ENCODE data around the gene CDKL4. TPM values are rescaled to one million over a fixed set of nuclear protein-coding genes. Genes with fewer than 3 reads are reported as not detected.
"Not testable (repeated sequence)": the region's sequence is repeated elsewhere in the genome, so short reads cannot be mapped to it uniquely, and the experiment has no call there.

CDKL4 gene
- polyA plus RNA-seq, 1 donor: 0.10 TPM

- Histone ChIP-seq H3K4me3 (ENCODE audit: low read length) (no peak overlapping the region), H3K36me3 (ENCODE audit: control insufficient read depth, insufficient read depth, low read length) (no peaks in the 10 kb centered on the region), H3K4me1 (ENCODE audit: control insufficient read depth, insufficient read depth, low read length) (no peaks in the 10 kb centered on the region), H3K27ac (ENCODE audit: low read length) (no peak overlapping the region), H3K9me3 (ENCODE audit: control insufficient read depth, low read depth, low read length) (peaks cover 4% of the 10 kb centered on the region), H3K27me3 (ENCODE audit: control insufficient read depth, insufficient read depth, low read length) (no peaks in the 10 kb centered on the region)
- DNase-seq: no peak
- WGBS (ENCODE audit: insufficient coverage, low lambda C conversion rate): no CpG with 5 or more reads among the region's 3 CpGs
Observed at GRCh38 chr2:39145906-39146421, 97.8 kb downstream of the CDKL4 start.

GRCh38 chr2:39144416-39144815 is 99.4 kb downstream of the CDKL4 start:
- Histone ChIP-seq H3K27me3 (ENCODE audit: control insufficient read depth, insufficient read depth, low read length) (no peaks in the 10 kb centered on the region), H3K4me3 (ENCODE audit: low read length) (no peak overlapping the region), H3K9me3 (ENCODE audit: control insufficient read depth, low read depth, low read length) (peaks cover 4% of the 10 kb centered on the region), H3K36me3 (ENCODE audit: control insufficient read depth, insufficient read depth, low read length) (no peaks in the 10 kb centered on the region), H3K4me1 (ENCODE audit: control insufficient read depth, insufficient read depth, low read length) (no peaks in the 10 kb centered on the region), H3K27ac (ENCODE audit: low read length) (no peak overlapping the region)
- 90% methylated on average over 2 of the region's 5 CpGs for WGBS (ENCODE audit: insufficient coverage, low lambda C conversion rate)
- no peak for DNase-seq

GRCh38 chr2:39142904-39143605 is 100.7 kb downstream of the CDKL4 start:
- DNase-seq: no peak

GRCh38 chr2:39141334-39142271 is 102.2 kb downstream of the CDKL4 start:
- Histone ChIP-seq H3K9me3 (ENCODE audit: control insufficient read depth, low read depth, low read length) (peaks cover 4% of the 10 kb centered on the region), H3K4me3 (ENCODE audit: low read length) (no peak overlapping the region), H3K4me1 (ENCODE audit: control insufficient read depth, insufficient read depth, low read length) (no peaks in the 10 kb centered on the region), H3K27ac (ENCODE audit: low read length) (peak overlapping the region; percentile 65), H3K27me3 (ENCODE audit: control insufficient read depth, insufficient read depth, low read length) (no peaks in the 10 kb centered on the region), H3K36me3 (ENCODE audit: control insufficient read depth, insufficient read depth, low read length) (no peaks in the 10 kb centered on the region)
- DNase-seq: no peak
- WGBS (ENCODE audit: insufficient coverage, low lambda C conversion rate): 87% methylated on average over 3 of the region's 8 CpGs

More at GRCh38 chr2:39142904-39143605, 100.7 kb downstream of the CDKL4 start:
- no peak overlapping the region for H3K27ac ChIP-seq (ENCODE audit: low read length)
- H3K9me3 ChIP-seq (ENCODE audit: control insufficient read depth, low read depth, low read length): peaks cover 4% of the 10 kb centered on the region
- H3K4me3 ChIP-seq (ENCODE audit: low read length): no peak overlapping the region
- H3K4me1 ChIP-seq (ENCODE audit: control insufficient read depth, insufficient read depth, low read length): no peaks in the 10 kb centered on the region
- 89% methylated on average over 1 of the region's 3 CpGs for WGBS (ENCODE audit: insufficient coverage, low lambda C conversion rate)
- no peaks in the 10 kb centered on the region for H3K27me3 ChIP-seq (ENCODE audit: control insufficient read depth, insufficient read depth, low read length)
- no peaks in the 10 kb centered on the region for H3K36me3 ChIP-seq (ENCODE audit: control insufficient read depth, insufficient read depth, low read length)

- not testable (repeated sequence) for H3K9me3 ChIP-seq (ENCODE audit: control insufficient read depth, low read depth, low read length); H3K4me1 ChIP-seq (ENCODE audit: control insufficient read depth, insufficient read depth, low read length); H3K4me3 ChIP-seq (ENCODE audit: low read length); H3K27me3 ChIP-seq (ENCODE audit: control insufficient read depth, insufficient read depth, low read length); H3K36me3 ChIP-seq (ENCODE audit: control insufficient read depth, insufficient read depth, low read length); DNase-seq
- H3K27ac ChIP-seq (ENCODE audit: low read length): peak overlapping the region; percentile 65
- WGBS (ENCODE audit: insufficient coverage, low lambda C conversion rate): 100% methylated on average over 1 of the region's 7 CpGs
Observed at GRCh38 chr2:39140948-39141333, 102.8 kb downstream of the CDKL4 start.

DNA sequence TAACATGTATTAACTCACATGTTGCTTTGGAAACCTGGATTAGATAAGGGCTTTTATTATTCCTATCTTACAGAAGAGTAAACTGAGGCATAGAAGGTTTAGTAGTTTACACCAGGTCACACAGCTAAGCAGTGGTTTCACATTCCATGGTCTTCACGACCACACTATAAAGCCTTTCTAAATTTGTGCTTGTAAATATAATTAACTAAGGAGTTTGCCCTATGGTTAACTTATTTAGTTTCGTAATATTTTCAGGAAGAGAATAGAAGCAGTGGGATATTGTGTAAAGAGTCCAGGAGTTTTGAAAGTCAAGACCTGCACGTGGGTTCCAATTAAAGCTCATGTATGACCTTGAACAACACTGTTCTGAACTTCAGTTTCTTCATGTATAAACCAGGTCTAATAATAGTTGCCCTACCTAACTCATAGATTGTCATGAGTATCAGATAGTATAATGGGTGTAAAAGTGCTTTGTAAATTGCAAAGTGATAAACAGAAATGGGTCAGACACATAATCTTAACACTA is 103.4 kb downstream of the CDKL4 start:
- peak; percentile 69 to 90 for DNase-seq
- no peaks in the 10 kb centered on the region for H3K27me3 ChIP-seq (ENCODE audit: control insufficient read depth, insufficient read depth, low read length)
- H3K27ac ChIP-seq (ENCODE audit: low read length): peak overlapping the region; percentile 65
- H3K4me3 ChIP-seq (ENCODE audit: low read length): no peak overlapping the region
- H3K9me3 ChIP-seq (ENCODE audit: control insufficient read depth, low read depth, low read length): peaks cover 4% of the 10 kb centered on the region
- no peaks in the 10 kb centered on the region for H3K4me1 ChIP-seq (ENCODE audit: control insufficient read depth, insufficient read depth, low read length)
- 20% methylated on average over 1 of the region's 3 CpGs for WGBS (ENCODE audit: insufficient coverage, low lambda C conversion rate)
- H3K36me3 ChIP-seq (ENCODE audit: control insufficient read depth, insufficient read depth, low read length): no peaks in the 10 kb centered on the region

DNA sequence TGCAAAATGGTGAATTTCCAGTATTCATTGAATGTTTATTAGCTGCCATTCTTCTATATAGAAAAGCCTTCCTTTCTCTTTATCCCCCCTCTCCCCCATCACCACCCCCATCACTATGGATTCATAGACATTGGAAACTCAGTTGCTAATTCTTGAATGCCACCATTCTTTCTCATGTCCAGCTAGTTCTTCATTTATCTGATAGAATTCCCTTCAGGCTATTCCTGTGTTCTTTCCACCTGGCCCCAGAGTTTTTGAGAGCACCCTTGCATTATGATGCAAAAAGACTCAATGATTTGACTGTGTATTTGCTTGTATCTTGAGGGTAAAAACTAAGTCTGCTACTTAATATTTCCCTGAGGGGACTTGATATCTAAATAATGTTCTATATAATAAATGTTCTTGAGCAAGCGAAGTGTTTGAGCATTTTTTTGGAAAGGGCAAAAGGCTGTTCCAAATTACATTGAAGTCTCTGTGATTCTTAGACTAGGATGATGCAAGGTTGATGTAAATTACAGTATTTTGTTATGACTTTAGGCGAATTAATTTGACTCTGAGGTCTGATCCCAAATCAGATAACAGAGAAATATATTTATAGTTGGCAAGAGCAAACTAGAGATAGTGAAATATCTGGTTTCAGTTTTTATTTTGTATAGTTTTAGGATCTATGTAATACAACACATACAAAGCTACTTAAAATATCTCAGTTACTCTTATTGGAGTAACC is 104.1 kb downstream of the CDKL4 start:
- Histone ChIP-seq H3K4me1 (ENCODE audit: control insufficient read depth, insufficient read depth, low read length) (no peaks in the 10 kb centered on the region), H3K9me3 (ENCODE audit: control insufficient read depth, low read depth, low read length) (peaks cover under 1% of the 10 kb centered on the region), H3K36me3 (ENCODE audit: control insufficient read depth, insufficient read depth, low read length) (no peaks in the 10 kb centered on the region), H3K27ac (ENCODE audit: low read length) (peak overlapping the region; percentile 65), H3K27me3 (ENCODE audit: control insufficient read depth, insufficient read depth, low read length) (no peaks in the 10 kb centered on the region), H3K4me3 (ENCODE audit: low read length) (no peak overlapping the region)
- 80% methylated on average over 1 of the region's 2 CpGs for WGBS (ENCODE audit: insufficient coverage, low lambda C conversion rate)
- no peak for DNase-seq

DNA sequence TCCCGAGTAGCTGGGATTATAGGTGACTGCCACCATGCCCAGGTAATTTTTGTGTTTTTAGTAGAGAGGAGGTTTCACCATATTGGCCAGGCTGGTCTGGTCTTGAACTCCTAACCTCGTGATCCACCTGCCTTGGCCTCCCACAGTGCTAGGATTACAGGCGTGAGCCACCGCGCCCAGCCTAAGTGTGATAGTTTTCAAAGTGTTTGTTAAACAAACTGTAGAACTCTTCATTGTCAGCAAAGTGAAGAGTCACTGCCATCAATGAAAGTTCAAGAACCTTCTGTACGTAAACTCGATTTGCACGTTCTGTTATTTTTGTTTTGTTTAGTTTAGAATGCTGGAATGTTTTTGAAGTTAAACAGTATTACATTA is 104.9 kb downstream of the CDKL4 start:
- no peaks in the 10 kb centered on the region for H3K9me3 ChIP-seq (ENCODE audit: control insufficient read depth, low read depth, low read length)
- no peak for DNase-seq
- no peak overlapping the region for H3K4me3 ChIP-seq (ENCODE audit: low read length)
- 64% methylated on average over 3 of the region's 8 CpGs for WGBS (ENCODE audit: insufficient coverage, low lambda C conversion rate)
- no peaks in the 10 kb centered on the region for H3K4me1 ChIP-seq (ENCODE audit: control insufficient read depth, insufficient read depth, low read length)
- H3K27me3 ChIP-seq (ENCODE audit: control insufficient read depth, insufficient read depth, low read length): no peaks in the 10 kb centered on the region
- H3K27ac ChIP-seq (ENCODE audit: low read length): no peak overlapping the region
- H3K36me3 ChIP-seq (ENCODE audit: control insufficient read depth, insufficient read depth, low read length): no peaks in the 10 kb centered on the region

DNA sequence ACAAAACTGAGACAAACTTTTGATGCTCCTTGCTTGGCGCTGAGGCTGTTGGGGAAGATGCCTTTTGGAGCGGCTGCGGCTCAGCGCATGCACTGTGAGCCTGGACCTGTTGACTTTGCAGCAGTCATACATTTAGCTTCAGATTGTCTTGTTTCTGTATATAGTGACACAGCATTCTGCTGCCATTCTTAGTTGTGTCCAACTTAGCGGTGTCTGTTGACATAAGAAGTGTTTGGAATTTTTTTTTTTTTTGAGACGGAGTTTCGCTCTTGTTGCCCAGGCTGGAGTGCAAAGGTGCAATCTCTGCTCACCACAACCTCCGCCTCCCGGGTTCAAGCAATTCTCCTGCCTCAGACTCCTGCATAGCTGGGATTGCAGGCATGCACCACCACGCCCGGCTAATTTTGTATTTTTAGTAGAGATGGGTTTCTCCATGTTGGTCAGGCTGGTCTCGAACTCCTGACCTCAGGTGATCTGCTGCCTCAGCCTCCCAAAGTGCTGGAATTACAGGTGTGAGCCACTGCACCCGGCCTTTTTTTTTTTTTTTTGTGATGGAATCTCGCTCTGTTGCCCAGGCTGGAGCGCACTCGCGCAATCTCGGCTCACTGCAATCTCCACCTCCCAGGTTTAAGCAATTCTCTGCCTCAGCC is 105.5 kb downstream of the CDKL4 start:
- not testable (repeated sequence) for H3K27ac ChIP-seq (ENCODE audit: low read length); H3K36me3 ChIP-seq (ENCODE audit: control insufficient read depth, insufficient read depth, low read length); H3K9me3 ChIP-seq (ENCODE audit: control insufficient read depth, low read depth, low read length); H3K27me3 ChIP-seq (ENCODE audit: control insufficient read depth, insufficient read depth, low read length); H3K4me1 ChIP-seq (ENCODE audit: control insufficient read depth, insufficient read depth, low read length); H3K4me3 ChIP-seq (ENCODE audit: low read length)
- no CpG with 5 or more reads among the region's 18 CpGs for WGBS (ENCODE audit: insufficient coverage, low lambda C conversion rate)
- DNase-seq: peak in 1 of 2 donors; percentile 29
